ENCODE data around the gene USP6. TPM values are rescaled to one million over a fixed set of nuclear protein-coding genes. Genes with fewer than 3 reads are reported as not detected.
"Not testable (repeated sequence)": the region's sequence is repeated elsewhere in the genome, so short reads cannot be mapped to it uniquely, and the experiment has no call there.

USP6 gene
- total RNA-seq, result not detected
- long read RNA-seq, result 0 reads

DNA sequence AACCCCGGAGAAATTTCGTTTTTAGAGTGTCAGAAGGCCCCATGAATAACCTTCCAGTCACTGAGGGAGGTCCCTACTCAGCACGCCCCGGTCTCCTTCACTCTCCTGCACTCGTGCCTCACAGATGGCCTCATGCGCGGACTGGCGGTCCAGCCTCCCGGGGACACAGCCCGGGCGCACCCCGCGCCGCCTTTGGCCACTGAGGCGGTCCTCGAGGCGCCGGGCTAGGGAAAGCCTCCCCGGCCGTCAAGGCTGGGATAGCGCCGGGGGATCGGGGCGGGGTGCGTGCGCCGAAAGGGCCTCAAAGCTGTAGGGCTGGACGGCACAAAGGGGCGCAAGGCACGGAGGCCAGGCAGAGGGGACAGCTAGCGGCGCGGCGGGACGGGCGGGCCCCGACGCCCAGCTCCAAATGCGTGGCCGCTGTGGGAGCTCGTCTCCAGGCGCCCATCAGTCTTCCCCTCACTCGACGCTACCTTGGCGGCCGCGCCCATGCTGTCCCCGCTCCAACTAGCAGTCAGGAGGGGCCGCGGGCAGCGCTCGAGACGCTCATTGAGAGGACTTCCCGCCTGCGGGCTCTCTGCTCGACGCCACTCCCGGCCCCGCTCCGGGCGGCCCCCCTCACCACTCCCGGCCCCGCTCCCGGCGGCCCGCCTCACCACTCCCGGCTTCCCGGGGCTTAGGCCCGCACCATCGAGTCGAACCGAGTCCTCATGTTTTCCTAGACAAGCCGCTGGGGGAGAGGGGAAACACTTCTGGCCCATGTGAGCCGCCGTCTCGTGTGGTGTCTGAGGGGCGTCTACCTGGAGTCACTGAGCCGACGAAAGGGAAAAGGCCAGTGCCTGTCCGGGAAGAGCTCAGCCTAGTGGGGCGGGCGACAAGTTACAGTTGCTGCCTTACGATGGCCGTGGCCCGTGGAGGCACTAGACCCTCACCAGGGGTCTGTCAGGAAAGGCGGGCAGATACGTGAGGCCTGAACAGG lies at the start of gene USP6:
Gene USP6 (plus strand): TSS at position 360 of the 979 bp plus-strand sequence. CDS start 14,336 bp downstream, outside the sequence.
- ATAC-seq (ENCODE audit: poor library complexity) (no peak), DNase-seq (no peak)
- intact Hi-C loops (cut with DNase I), result no loop called here

DNA sequence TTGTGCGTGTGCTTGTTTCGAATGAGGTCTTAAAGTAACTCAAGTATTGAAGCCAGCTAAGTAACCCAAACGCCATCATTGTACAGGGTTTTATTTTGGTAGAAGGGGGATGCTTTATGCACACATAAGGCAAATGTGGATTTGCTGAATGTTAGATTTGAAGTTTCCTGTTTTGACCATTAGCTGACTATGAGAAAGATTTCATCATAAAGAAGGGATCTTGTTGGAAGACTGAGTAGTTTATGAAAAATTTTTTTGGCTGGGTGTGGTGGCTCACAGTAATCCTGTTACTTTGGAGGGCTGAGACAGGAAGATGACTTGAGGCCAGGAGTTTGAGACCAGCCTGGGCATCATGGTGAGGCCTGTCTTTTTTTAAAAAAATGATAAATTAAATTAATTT lies 47.6 kb upstream of the USP6 start:
- intact Hi-C loops (cut with DNase I), result no loop called here
- DNase-seq, result no peak

DNA sequence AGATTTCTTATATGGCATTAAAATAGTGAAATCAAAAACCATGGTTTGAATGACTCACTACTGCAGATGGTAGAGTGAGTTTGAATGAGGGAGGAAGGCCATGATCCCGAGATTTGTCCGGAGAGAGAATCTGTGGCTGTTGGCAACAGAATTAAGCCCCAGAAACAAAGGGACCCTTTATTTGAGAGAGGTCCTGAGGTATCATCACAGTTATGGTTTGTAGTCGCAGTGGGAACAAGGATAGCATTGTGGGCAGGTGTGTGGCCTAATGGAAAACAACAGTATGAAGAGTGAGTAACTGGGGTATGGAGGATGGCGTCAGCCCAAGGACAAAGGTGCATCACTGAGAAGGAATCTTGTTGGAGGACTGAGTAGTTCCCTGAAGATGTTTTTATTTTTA lies 46.1 kb upstream of the USP6 start:
- intact Hi-C loops (cut with DNase I), result no loop called here
- DNase-seq (no peak), ATAC-seq (ENCODE audit: poor library complexity) (no peak)

More for the DNA sequence above, 47.6 kb upstream of the USP6 start:
- no peak for ATAC-seq (ENCODE audit: poor library complexity)

DNA sequence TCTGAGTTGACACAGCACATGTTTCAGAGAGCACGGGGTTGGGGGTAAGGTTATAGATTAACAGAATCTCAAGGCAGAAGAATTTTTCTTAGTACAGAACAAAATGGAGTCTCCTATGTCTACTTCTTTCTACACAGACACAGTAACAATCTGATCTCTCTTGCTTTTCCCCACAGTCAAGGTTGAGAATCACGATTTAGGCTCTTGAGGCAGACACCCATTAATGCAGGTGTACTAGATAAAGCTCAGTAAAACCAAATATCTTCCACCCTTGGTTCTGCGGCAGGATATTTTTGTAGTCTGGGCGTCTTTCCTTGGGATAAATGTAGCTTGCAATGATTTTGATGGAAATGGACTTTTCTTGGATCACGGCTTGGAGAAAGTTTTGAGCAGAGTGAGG lies 40.4 kb upstream of the USP6 start:
- DNase-seq; intact Hi-C loops (cut with DNase I); ATAC-seq (ENCODE audit: poor library complexity): not testable (repeated sequence)

DNA sequence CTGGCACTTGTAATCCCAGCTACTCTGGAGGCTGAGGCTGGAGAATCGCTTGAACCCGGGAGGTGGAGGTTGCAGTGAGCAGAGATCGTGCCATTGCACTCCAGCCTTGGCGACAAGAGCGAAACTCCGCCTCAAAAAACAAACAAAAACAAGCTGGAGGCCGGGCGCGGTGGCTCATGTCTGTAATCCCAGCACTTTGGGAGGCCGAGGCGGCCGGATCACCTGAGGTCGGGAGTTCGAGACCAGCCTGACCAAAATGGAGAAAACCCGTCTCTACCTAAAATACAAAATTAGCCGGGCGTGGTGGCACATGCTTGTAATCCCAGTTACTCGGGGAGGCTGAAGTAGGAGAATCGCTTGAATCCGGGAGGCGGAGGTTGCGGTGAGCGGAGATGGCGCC lies 38.6 kb upstream of the USP6 start:
- DNase-seq; intact Hi-C loops (cut with DNase I); ATAC-seq (ENCODE audit: poor library complexity): not testable (repeated sequence)

DNA sequence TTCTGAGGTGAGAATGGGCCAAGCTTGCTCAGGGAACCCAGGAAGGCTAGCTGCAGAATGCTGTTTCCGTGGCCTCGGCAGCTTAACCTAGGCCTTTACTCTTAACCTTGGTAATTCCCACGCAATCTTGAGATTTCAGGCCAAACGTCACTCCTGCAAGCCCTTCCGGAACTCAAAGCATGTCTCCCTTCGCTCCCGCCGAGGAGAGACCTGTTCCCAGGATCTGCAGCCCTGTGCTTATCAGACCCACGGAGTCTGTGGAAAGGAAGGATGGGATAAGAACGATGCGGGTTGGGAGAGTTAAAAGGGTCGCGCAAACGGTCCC lies 38.1 kb upstream of the USP6 start:
- intact Hi-C loops (cut with DNase I), result no loop called here
- ATAC-seq (ENCODE audit: poor library complexity), result peak; percentile 33
- DNase-seq, result no peak

DNA sequence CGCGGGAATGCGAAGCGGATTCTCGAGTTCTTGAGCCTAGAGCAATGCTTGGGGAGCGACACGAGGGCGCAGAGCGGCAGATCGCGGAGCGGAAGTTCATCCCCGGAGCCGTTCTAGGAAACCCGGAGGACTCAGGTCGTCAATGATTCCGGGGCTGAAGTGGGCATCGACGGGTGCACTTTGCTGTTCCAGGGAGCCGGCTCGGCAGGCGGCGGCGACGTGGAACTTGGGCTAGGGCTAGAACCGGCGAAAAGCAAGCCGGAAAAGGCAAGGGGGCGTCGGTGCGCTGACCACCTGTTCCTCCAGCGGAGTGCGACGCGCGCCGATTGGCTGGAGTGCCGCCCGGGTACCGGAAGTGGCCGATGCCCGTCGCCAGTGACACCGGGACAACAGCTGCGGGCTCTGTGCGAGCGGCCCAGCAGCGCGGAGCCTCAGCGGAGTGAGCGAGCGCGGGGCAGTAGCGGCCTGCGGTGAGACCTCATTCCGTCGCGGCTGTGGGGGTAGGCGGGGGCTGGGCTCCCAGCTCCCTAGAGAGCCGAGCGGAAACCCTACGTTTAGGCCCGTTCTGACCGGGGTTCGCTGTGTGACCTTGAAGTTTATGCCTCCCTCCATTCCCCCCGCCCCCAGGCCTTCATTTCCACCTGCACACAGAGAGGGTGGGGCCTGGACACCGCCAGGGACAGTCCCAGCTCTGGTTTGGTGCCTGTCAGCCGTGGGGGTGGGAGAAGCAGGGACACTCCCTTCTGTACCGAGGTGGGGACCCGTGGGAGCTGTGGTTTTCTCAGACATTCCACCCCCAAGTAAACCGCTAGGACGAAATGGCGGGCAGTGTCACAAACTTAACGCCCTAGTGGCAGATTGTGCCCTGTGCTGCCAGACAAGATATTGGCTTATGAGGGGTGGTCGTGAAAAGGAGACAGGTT lies 37.5 kb upstream of the USP6 start, which contains the start of gene ZFP3:
Gene ZFP3 (plus strand): TSS at position 362 of the 923 bp plus-strand sequence. CDS start 13,038 bp downstream, outside the sequence.
- ATAC-seq (ENCODE audit: poor library complexity) (peak; percentile 98), DNase-seq (peak; percentile 92)
- intact Hi-C loops (cut with DNase I), result no loop called here

DNA sequence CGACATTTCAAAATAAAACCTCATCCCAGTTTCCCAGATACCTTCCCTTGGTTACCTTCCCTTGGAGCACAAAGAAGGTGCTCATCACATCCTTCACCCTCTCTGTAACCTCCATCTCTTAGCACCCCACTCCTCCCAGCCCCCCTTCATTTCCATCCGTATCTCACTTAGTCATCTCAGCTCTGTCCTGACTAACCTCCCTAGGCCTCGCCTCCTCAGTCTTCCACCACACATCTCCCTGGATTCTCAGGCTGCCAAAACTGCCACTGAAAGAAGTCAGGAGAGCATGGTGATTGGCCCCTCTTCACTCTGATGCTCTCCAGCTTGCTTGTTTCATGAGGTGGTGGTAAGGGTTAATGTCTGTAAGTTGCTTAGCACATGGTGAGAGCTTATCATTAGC lies 35.2 kb upstream of the USP6 start:
- ATAC-seq (ENCODE audit: poor library complexity) (no peak), DNase-seq (no peak)
- intact Hi-C loops (cut with DNase I), result no loop called here

DNA sequence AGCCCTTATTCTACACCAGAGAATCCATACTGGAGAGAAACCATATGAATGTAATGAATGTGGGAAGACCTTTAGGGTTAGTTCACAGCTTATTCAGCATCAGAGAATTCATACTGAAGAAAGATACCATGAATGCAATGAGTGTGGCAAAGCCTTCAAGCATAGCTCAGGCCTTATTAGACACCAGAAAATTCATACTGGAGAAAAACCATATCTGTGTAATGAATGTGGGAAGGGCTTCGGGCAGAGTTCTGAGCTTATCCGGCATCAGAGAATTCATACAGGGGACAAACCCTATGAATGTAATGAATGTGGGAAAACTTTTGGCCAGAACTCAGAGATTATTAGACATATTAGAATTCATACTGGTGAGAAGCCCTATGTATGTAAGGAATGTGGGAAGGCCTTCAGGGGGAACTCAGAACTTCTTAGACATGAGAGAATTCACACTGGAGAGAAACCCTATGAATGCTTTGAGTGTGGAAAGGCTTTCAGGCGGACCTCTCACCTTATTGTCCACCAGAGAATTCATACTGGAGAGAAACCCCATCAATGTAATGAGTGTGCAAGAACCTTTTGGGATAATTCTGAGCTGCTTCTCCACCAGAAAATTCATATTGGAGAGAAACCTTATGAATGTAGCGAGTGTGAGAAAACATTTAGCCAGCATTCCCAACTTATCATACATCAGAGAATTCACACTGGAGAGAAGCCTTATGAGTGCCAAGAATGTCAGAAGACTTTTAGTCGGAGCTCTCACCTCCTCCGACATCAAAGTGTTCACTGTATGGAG lies 23.4 kb upstream of the USP6 start:
- DNase-seq, result no peak
- ATAC-seq (ENCODE audit: poor library complexity), result no peak
- intact Hi-C loops (cut with DNase I), result no loop called here

DNA sequence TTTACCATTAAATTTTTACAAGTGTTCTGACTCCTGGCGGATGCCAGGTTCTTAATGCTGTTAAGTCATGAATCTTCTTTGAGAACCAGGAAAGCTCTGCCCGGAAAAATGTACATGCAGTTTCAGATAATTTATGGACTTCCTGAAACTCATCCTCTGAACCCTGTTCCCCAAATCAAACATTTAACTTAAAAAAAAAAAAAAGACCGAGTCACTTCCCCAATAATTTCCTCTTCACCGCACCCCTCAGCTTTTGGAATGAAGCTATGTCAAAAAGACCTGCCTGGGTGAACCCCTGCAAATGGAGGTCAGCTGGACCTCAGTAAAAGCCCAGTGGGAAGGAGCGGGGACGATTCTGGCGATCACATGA lies 19.1 kb upstream of the USP6 start:
- intact Hi-C loops (cut with DNase I), result no loop called here
- DNase-seq, result no peak
- no peak for ATAC-seq (ENCODE audit: poor library complexity)

DNA sequence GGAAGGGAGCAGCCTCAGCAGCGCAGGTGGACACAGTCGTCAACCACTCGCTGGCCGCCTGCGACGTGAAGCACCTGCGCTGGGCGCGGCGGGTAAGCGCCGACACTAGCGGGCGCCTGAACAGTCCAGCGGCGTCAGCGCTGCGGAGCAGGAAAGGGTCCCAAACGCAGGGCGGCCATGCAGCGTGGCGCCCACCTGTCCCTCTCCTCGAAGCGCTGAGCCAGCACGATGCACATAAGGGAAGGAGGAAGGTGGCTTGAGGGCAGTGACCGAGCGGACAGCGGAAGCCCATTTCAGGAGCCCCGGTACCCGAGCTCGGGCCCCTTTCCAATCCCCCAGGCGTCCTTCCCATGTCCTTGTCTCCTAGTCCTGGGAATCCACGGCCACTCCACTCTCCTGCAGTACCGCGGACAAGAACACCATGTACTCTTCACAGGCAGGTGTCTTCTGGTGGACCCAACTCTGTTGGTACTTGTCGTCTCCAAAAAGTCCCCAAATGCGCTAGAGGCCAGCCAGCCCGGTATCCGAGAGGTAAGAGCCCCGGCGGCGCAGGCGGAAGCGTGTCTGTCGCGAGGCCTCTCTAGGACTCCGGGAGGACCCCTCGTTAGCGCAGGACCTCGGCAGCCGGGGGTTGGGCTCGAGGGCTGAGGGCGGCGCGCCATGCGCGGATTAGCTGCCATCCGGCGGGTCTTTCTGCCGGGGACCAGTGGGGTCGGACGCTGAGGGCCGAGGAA lies 18.6 kb upstream of the USP6 start:
- peak; percentile 83 for DNase-seq
- intact Hi-C loops (cut with DNase I), result no loop called here

DNA sequence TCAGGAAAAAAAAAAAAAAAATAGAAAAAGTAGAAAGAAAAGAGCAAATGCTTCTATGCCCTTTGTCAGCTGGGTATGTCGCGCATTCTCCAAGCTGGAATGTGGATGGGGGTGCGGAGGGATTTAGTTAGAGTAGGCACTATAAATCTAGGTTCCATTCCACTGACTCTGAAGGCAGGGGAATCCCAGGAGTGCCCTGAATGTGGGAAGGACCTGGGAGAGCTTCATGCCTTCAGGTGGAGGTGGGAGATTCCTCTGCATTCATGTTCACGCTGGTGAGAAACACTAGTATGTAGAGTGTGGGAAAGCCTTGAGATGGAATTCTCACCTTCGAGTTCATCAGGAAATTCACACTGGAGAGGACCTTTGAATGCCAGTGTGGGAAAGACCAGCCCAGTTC lies 16.6 kb upstream of the USP6 start:
- ATAC-seq (ENCODE audit: poor library complexity), result no peak
- DNase-seq, result no peak
- intact Hi-C loops (cut with DNase I), result no loop called here

More for the DNA sequence above, 18.6 kb upstream of the USP6 start:
- ATAC-seq (ENCODE audit: poor library complexity), result peak; percentile 93

DNA sequence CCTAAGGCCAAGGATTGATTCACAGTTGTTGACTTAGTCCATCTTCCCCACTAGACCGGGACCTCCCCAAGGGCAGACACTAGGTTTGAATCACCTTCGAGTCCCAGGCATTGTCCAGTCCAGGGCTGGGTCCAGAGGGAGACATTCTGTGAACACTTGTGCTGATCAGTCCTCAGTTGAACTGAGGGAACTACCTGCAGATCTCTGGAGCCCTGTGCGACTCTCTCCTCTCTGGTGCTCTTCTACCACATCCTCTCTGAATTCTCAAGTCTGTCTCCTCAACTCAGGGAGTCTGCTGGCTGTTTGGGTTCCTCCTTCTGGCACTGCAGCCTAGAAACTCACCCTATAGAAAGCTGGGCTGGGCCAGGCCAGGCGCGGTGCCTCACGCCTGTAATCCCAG lies 15.0 kb upstream of the USP6 start:
- DNase-seq (no peak), ATAC-seq (ENCODE audit: poor library complexity) (no peak)
- intact Hi-C loops (cut with DNase I), result no loop called here

DNA sequence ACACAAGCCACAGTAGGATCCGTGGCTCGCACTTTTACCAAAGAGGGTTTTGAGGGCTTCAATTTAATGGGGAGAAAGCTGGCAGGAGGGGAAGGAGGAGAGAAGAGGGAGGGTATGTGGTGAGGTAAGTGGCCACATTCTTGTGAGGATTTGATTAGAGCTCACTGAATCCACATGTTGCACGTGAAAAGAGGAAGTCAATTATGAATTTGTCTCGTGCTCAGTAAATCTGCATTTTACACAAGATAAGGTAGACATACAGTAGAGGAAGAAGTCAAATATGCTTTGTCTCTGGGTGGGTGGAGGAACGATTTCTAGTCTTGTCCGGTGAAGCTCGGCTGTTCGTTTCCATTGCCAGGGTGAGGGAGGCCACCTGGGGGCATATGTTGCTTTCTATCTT lies 5.0 kb upstream of the USP6 start:
- ATAC-seq (ENCODE audit: poor library complexity) (no peak), DNase-seq (no peak)
- intact Hi-C loops (cut with DNase I), result no loop called here

DNA sequence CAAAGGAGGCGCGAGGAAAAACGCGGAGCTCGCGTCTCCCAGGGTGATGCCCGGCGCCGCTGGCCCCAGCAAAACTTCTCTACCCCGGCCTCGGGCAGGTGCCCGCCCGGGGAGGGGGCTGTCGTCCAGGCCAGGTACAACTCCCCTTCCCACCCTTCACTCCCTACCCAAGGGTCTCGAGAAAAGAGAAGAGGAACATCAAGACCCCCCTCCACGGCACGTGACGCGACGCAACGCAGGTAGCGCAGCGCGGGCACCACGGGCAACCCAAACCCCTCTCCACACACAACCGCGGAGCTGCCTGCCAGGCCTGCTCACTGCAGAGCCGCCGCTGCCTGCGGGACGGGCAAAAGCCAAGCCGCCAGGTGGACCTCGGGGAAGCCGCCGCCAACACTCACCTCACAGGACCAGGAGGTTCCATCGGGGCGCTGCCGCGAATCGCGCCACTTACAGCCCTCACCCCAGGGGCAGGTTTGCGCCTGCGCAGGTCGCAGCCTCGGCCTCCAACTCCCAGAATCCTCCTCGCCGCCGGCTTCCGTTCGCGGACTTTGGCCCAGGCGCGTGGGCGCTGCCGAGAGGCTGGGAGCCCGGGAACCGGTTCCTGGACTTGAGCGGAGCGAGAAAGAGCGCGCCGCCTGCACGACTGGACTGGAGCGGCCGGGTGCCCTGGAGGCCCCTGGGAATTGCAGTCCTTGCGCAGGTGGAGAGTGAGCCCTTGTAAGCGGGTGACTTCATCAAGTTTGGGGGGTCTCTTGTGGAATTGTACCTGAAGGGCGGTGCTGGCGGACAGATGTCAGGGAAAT lies 4.2 kb upstream of the USP6 start, which contains the start of gene ZNF232:
Gene ZNF232 (minus strand): TSS at position 477 of the 803 bp plus-strand sequence. CDS start 56 bp downstream, at position 421.
- DNase-seq (peak; percentile 97), ATAC-seq (ENCODE audit: poor library complexity) (peak; percentile 98)
- intact Hi-C loops (cut with DNase I), result no loop called here

DNA sequence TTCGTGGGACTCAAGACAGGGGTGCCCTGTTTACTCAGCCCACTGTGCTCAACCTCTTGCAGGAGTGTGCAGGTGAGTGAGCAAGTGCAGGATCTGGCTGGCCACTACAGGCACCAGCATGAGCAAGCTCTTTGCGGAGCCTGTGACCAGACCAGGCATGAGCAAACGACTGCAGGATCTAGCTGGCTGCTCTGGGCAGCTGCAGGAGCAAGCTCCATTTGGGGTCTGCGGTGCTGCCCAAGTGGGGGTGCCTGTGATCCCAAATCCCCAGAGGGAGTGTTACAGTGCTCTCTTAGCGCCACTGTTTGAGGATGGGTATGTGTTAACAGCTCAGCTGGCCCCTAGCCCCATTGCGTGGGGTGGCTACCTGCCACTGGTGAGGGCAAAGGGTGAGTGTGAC lies 2.4 kb downstream of the USP6 start:
- DNase-seq (no peak), ATAC-seq (ENCODE audit: poor library complexity) (no peak)
- intact Hi-C loops (cut with DNase I), result no loop called here

DNA sequence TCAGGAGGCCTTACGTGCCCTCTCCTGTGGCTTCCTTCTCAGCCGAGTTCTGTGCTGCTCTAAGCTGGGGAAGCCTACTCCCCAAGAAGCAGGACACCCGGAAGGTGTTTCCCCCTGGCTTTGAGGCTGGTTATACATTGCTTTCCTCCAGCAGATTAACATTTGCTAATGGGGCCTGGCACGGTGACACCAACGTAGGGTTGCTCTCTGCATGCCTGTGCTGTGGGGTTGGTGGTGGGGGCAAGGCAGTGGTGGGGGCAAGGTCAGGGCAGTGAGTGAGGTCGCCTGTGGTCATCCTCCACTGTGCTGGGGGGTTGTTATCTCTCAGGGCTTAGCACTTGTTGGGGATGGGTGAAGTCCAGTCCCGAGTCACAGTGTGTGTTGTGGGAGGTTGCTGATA lies 4.2 kb downstream of the USP6 start:
- intact Hi-C loops (cut with DNase I), result no loop called here
- ATAC-seq (ENCODE audit: poor library complexity) (no peak), DNase-seq (no peak)
